NOMO-1 treated with dmso at 0.1 percent for 144 hours (cell line): ENCODE data around the gene KRT7.
"Not testable (repeated sequence)": the region's sequence is repeated elsewhere in the genome, so short reads cannot be mapped to it uniquely, and the experiment has no call there.

Experiments
- DNase-seq: peaks from one replicate; lab custom pipeline; 2025; ENCODE audit not compliant: unreplicated experiment; lab: John Stamatoyannopoulos, UW

KRT7 gene

GRCh38 chr12:52254965-52255751 lies 22.1 kb downstream of the KRT7 start:
- DNase-seq: no peak

- no peak for DNase-seq
These were observed 23.0 kb downstream of the KRT7 start for GRCh38 chr12:52255926-52256583.

- DNase-seq: no peak
These were observed 23.5 kb downstream of the KRT7 start for GRCh38 chr12:52256584-52256935.

- DNase-seq: no peak
These were observed 24.1 kb downstream of the KRT7 start for GRCh38 chr12:52257074-52257551.

GRCh38 chr12:52257922-52258321 lies 24.9 kb downstream of the KRT7 start:
- DNase-seq: not testable (repeated sequence)

GRCh38 chr12:52258335-52258901 lies 25.4 kb downstream of the KRT7 start:
- no peak for DNase-seq

GRCh38 chr12:52259657-52260243 lies 26.7 kb downstream of the KRT7 start:
- DNase-seq: peak; percentile 42

GRCh38 chr12:52260361-52261207 lies 27.5 kb downstream of the KRT7 start:
- peak; percentile 32 for DNase-seq

- DNase-seq: no peak
These were observed 28.1 kb downstream of the KRT7 start for GRCh38 chr12:52261208-52261484.

- no peak for DNase-seq
These were observed 29.2 kb downstream of the KRT7 start for GRCh38 chr12:52262286-52262685.

- no peak for DNase-seq
These were observed 30.9 kb downstream of the KRT7 start for GRCh38 chr12:52263761-52264434.

- DNase-seq: no peak
These were observed 31.4 kb downstream of the KRT7 start for GRCh38 chr12:52264435-52264825.

GRCh38 chr12:52266514-52266913 lies 33.5 kb downstream of the KRT7 start:
- DNase-seq: no peak

GRCh38 chr12:52267266-52267665 lies 34.2 kb downstream of the KRT7 start:
- DNase-seq: no peak

GRCh38 chr12:52267699-52268098 lies 34.7 kb downstream of the KRT7 start:
- DNase-seq: no peak

GRCh38 chr12:52268212-52268611 lies 35.2 kb downstream of the KRT7 start:
- DNase-seq: no peak

- DNase-seq: no peak
These were observed 37.6 kb downstream of the KRT7 start for GRCh38 chr12:52270541-52271070.

- no peak for DNase-seq
These were observed 38.1 kb downstream of the KRT7 start for GRCh38 chr12:52271158-52271557.

- DNase-seq: no peak
These were observed 41.6 kb downstream of the KRT7 start, which contains the start of gene KRT86 for GRCh38 chr12:52274521-52275120. KRT86 (plus strand) TSS chr12:52274645; CDS start chr12:52301917, 27,272 bp downstream.

- DNase-seq: no peak
These were observed 42.6 kb downstream of the KRT7 start for GRCh38 chr12:52275686-52276085.
